ENCODE measurements around the gene NOTCH4.

NOTCH4 gene

GRCh38 chr6:32174416-32174815 lies 49.5 kb downstream of the NOTCH4 start:
- Histone ChIP-seq H3K36me3 (peaks cover 20% of the 10 kb centered on the region), H3K27ac (no peak overlapping the region), H3K27me3 (ENCODE audit: insufficient read depth, low read depth, severe bottlenecking) (no peaks in the 10 kb centered on the region), H3K4me3 (ENCODE audit: low read depth, low read length) (no peak overlapping the region), H3K9me3 (ENCODE audit: severe bottlenecking) (no peaks in the 10 kb centered on the region)
- no peak for DNase-seq
- no peak for TF ChIP-seq CTCF (IDR thresholded peaks at IDR 0.05; ENCODE audit: low read depth, low read length)

- H3K27ac ChIP-seq: no peak overlapping the region
Measured at GRCh38 chr6:32173051-32173727, 50.7 kb downstream of the NOTCH4 start.

GRCh38 chr6:32171234-32171633 lies 52.6 kb downstream of the NOTCH4 start:
- no peak for DNase-seq
- Histone ChIP-seq H3K9me3 (ENCODE audit: severe bottlenecking) (no peaks in the 10 kb centered on the region), H3K36me3 (peaks cover 51% of the 10 kb centered on the region), H3K4me3 (ENCODE audit: low read depth, low read length) (no peak overlapping the region), H3K27ac (no peak overlapping the region), H3K27me3 (ENCODE audit: insufficient read depth, low read depth, severe bottlenecking) (no peaks in the 10 kb centered on the region)
- no peak for TF ChIP-seq CTCF (IDR thresholded peaks at IDR 0.05; ENCODE audit: low read depth, low read length)

More at GRCh38 chr6:32173051-32173727, 50.7 kb downstream of the NOTCH4 start:
- H3K4me3 ChIP-seq (ENCODE audit: low read depth, low read length): no peak overlapping the region
- no peak for DNase-seq
- peaks cover 32% of the 10 kb centered on the region for H3K36me3 ChIP-seq
- H3K9me3 ChIP-seq (ENCODE audit: severe bottlenecking): no peaks in the 10 kb centered on the region
- H3K27me3 ChIP-seq (ENCODE audit: insufficient read depth, low read depth, severe bottlenecking): no peaks in the 10 kb centered on the region
- no peak for TF ChIP-seq CTCF (IDR thresholded peaks at IDR 0.05; ENCODE audit: low read depth, low read length)

- Histone ChIP-seq H3K4me3 (ENCODE audit: low read depth, low read length) (no peak overlapping the region), H3K36me3 (peaks cover 57% of the 10 kb centered on the region), H3K9me3 (ENCODE audit: severe bottlenecking) (no peaks in the 10 kb centered on the region), H3K27me3 (ENCODE audit: insufficient read depth, low read depth, severe bottlenecking) (no peaks in the 10 kb centered on the region), H3K27ac (no peak overlapping the region)
- no peak for TF ChIP-seq CTCF (IDR thresholded peaks at IDR 0.05; ENCODE audit: low read depth, low read length)
- DNase-seq: no peak
Measured at GRCh38 chr6:32170294-32170693, 53.6 kb downstream of the NOTCH4 start.

GRCh38 chr6:32168807-32169591 lies 54.9 kb downstream of the NOTCH4 start:
- DNase-seq: no peak
- Histone ChIP-seq H3K9me3 (ENCODE audit: severe bottlenecking) (no peaks in the 10 kb centered on the region), H3K36me3 (peaks cover 57% of the 10 kb centered on the region), H3K4me3 (ENCODE audit: low read depth, low read length) (no peak overlapping the region), H3K27ac (peak overlapping the region; percentile 81), H3K27me3 (ENCODE audit: insufficient read depth, low read depth, severe bottlenecking) (no peaks in the 10 kb centered on the region)
- TF ChIP-seq CTCF (IDR thresholded peaks at IDR 0.05; ENCODE audit: low read depth, low read length): peak; percentile 35

All from WERI-Rb-1 (cell line).